ENCODE results near the gene METTL25. TPM values are rescaled to one million over a fixed set of nuclear protein-coding genes. Genes with fewer than 3 reads are reported as not detected.

METTL25 gene
- total RNA-seq, 1 experiment from 2014 or later, result 4.1 TPM

GRCh38 chr12:82437744-82438143, 79.4 kb downstream of the METTL25 start:
- intact Hi-C loops (cut with micrococcal nuclease), result no loop called here
- Mint-ChIP-seq H3K4me1 (ENCODE audit: insufficient read depth, unreplicated experiment) (peaks cover 9% of the 10 kb centered on the region), H3K4me3 (ENCODE audit: unreplicated experiment) (no peak overlapping the region), H3K36me3 (ENCODE audit: insufficient read depth, unreplicated experiment) (peaks cover 19% of the 10 kb centered on the region), H3K9me3 (ENCODE audit: unreplicated experiment) (no peaks in the 10 kb centered on the region), H3K27ac (ENCODE audit: low read depth, unreplicated experiment) (peak overlapping the region; percentile 86), H3K27me3 (ENCODE audit: insufficient read depth, unreplicated experiment) (no peaks in the 10 kb centered on the region)
- TF ChIP-seq, protein P1, sequence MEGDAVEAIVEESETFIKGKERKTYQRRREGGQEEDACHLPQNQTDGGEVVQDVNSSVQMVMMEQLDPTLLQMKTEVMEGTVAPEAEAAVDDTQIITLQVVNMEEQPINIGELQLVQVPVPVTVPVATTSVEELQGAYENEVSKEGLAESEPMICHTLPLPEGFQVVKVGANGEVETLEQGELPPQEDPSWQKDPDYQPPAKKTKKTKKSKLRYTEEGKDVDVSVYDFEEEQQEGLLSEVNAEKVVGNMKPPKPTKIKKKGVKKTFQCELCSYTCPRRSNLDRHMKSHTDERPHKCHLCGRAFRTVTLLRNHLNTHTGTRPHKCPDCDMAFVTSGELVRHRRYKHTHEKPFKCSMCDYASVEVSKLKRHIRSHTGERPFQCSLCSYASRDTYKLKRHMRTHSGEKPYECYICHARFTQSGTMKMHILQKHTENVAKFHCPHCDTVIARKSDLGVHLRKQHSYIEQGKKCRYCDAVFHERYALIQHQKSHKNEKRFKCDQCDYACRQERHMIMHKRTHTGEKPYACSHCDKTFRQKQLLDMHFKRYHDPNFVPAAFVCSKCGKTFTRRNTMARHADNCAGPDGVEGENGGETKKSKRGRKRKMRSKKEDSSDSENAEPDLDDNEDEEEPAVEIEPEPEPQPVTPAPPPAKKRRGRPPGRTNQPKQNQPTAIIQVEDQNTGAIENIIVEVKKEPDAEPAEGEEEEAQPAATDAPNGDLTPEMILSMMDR (IDR thresholded peaks at IDR 0.05; ENCODE audit: unreplicated experiment), result no peak
- ChIA-PET CTCF (no interaction called here), POLR2A (no interaction called here)
- no peak for DNase-seq (ENCODE audit: unreplicated experiment)
- BruUV-seq (replicated peaks), result no TSS peak

DNA sequence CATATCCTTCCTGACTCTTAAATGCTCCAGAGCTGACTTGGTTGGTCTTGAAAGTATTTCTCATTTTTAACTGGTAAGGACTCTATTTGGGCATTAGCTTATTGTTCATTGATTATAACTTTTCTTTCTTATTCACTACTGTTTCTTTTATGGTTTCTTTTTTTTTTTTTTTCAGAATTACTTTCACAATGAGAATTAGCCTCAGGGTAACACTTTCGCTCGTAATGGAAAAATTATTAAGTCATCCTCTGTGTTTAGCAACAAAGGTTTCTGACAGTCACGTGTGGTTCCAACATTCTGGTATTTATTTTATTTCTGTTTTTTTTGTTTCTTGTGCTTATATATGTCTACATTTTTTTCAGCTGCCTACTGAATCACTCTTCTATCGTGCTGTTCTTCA, 80.0 kb downstream of the METTL25 start:
- H3K27ac Mint-ChIP-seq (ENCODE audit: low read depth, unreplicated experiment), result peak overlapping the region; percentile 86
- BruUV-seq (replicated peaks), result no TSS peak
- TF ChIP-seq, protein P1 (IDR thresholded peaks at IDR 0.05; ENCODE audit: unreplicated experiment), result no peak
- peak; percentile 46 for DNase-seq (ENCODE audit: unreplicated experiment)
- POLR2A ChIA-PET, result no interaction called here
- H3K4me1 Mint-ChIP-seq (ENCODE audit: insufficient read depth, unreplicated experiment), result peaks cover 9% of the 10 kb centered on the region
- peak overlapping the region; percentile 24 for H3K4me3 Mint-ChIP-seq (ENCODE audit: unreplicated experiment)
- intact Hi-C loops (cut with micrococcal nuclease), result no loop called here
- CTCF ChIA-PET, result interaction anchor here (0.7 kb wide), 1 partner anchor 20 kb away, joined by 3 read pairs; no protein-coding TSS in a partner anchor
- H3K9me3 Mint-ChIP-seq (ENCODE audit: unreplicated experiment), result no peaks in the 10 kb centered on the region
- H3K27me3 Mint-ChIP-seq (ENCODE audit: insufficient read depth, unreplicated experiment), result no peaks in the 10 kb centered on the region
- H3K36me3 Mint-ChIP-seq (ENCODE audit: insufficient read depth, unreplicated experiment), result peaks cover 19% of the 10 kb centered on the region

DNA sequence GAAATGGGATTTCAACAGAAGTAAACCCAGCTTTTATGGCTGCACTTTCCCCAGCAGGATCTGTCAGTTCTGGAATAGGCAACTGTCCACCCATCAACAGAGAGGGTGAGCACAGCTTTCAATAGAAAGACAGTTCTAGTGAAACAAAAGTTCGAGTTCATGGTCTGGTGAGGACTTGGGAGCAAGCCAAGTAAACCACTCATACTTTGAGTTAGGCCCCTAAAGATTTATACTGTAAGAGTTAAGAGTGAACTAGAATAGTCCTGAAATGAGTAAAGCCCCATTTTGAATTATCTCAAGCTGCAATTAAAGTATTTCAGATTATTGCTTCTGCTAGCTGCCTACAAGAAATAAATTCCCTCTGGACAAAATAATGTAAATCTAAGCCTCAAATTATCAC, 82.6 kb downstream of the METTL25 start:
- intact Hi-C loops (cut with micrococcal nuclease), result no loop called here
- Mint-ChIP-seq H3K36me3 (ENCODE audit: insufficient read depth, unreplicated experiment) (peaks cover 19% of the 10 kb centered on the region), H3K27me3 (ENCODE audit: insufficient read depth, unreplicated experiment) (no peaks in the 10 kb centered on the region), H3K27ac (ENCODE audit: low read depth, unreplicated experiment) (no peak overlapping the region), H3K4me3 (ENCODE audit: unreplicated experiment) (no peak overlapping the region), H3K4me1 (ENCODE audit: insufficient read depth, unreplicated experiment) (peaks cover 9% of the 10 kb centered on the region), H3K9me3 (ENCODE audit: unreplicated experiment) (no peaks in the 10 kb centered on the region)
- ChIA-PET POLR2A (no interaction called here), CTCF (interaction anchor here (0.6 kb wide), 1 partner anchor 68 kb away, joined by 3 read pairs; no protein-coding TSS in a partner anchor)
- TF ChIP-seq, protein P1 (IDR thresholded peaks at IDR 0.05; ENCODE audit: unreplicated experiment), result no peak
- BruUV-seq (replicated peaks), result no TSS peak
- DNase-seq (ENCODE audit: unreplicated experiment), result no peak

DNA sequence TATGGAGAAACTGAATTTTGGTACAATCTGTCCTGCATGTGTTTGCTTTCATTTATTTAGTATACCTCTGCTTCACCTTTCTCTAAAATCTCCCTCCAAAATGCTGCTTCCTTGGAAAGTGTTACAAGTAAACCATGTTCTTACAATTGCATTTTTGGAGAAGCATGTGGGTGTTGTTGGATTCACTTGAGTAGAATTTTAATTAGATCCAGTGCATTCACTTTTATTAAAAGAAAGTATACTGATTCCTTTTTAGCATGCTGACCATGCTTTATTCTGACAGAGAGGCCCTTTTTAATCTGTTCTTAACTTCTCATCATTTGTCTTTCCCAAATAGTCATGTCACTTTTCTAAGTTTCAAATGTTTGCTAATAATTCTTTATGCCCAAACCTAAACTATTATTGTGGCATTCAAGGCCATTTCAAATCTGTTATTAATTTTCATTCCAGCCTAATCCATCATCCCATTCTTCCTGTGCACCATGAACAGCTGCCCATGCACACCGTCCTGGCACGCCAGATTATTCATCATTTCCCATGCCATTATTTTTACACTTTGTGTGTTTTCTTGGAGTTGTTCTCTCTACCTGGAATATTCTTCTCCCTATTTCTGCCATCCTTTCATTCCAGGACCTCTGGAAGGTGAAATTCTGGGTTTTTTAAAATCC, 90.7 kb downstream of the METTL25 start:
- Mint-ChIP-seq H3K4me3 (ENCODE audit: unreplicated experiment) (no peak overlapping the region), H3K27me3 (ENCODE audit: insufficient read depth, unreplicated experiment) (no peaks in the 10 kb centered on the region), H3K27ac (ENCODE audit: low read depth, unreplicated experiment) (no peak overlapping the region), H3K9me3 (ENCODE audit: unreplicated experiment) (no peaks in the 10 kb centered on the region), H3K4me1 (ENCODE audit: insufficient read depth, unreplicated experiment) (no peaks in the 10 kb centered on the region), H3K36me3 (ENCODE audit: insufficient read depth, unreplicated experiment) (no peaks in the 10 kb centered on the region)
- intact Hi-C loops (cut with micrococcal nuclease), result no loop called here
- BruUV-seq (replicated peaks), result no TSS peak
- CTCF ChIA-PET, result no interaction called here
- TF ChIP-seq, protein P1 (IDR thresholded peaks at IDR 0.05; ENCODE audit: unreplicated experiment), result no peak
- POLR2A ChIA-PET, result no interaction called here
- DNase-seq (ENCODE audit: unreplicated experiment), result no peak

Measured in MCF 10A (cell line).